Dedifferentiated amniotic fluid mesenchymal stem cell (primary cell): ENCODE results near the gene MYH7B.

Experiments used
- DNase-seq: peaks from one replicate; pipeline ENCODE4 v3.0.0-alpha.2; 2016; ENCODE audit errors: extremely low spot score

MYH7B gene

GRCh38 chr20:34945315-34946077 lies 10.2 kb upstream of the MYH7B start:
- DNase-seq: no peak

DNA sequence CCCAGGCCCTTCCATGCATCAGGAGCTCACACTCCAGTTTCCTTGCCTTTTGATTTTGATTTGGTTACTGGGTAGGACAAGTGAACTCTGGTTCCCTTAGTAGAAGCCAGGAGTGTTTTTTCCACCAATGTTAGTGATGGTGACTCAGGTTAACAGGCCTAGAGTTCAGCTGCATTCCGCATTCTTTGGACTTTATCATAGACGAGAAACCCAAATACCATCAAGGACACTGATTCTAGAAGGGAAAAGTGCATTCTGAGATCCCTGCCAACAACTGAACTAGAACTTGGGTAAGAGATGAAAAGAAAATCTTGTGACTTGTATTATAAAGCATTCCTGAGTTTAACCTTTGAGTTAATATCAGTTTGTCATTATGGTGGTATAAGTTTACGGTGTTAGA lies 9.0 kb upstream of the MYH7B start:
- no peak for DNase-seq

DNA sequence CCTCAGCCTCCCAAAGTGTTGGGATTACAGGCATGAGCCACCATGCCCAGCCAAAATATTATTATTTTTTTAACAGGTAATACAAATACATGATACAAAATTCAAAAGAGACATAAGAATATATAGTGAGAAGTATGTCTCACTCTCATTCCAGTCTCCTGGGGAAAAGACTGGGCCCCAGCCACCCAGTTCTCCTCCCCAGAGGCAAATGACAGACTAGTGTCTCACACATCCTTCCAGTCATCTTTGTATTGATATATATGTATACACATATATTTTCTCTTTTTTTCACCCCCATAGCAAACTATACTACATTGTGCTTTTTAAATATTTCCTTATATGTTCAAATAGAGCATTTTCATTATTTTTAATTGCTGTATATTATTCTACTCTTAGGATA lies 8.3 kb upstream of the MYH7B start:
- no peak for DNase-seq

DNA sequence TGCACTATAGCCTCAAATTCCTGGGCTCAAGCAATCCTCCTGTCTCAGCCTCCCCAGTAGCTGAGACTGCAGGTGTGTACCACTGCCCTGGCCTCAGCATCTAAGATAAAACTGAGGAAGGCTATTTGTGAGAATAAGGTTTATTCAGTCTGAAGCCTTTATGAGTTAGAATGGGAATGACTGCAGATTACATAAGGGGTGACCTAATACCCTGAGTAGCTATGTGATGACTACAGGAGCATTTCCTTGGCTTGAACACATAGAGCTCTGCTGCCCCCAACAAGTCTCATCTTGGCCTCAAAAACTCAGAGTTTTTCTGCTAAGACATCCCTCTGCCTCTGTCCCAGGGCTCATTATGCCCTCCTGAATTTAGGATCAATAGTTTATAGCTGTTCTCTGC lies 7.6 kb upstream of the MYH7B start:
- DNase-seq: peak; percentile 47

- DNase-seq: no peak
These were observed 6.5 kb upstream of the MYH7B start for GRCh38 chr20:34949120-34949519.

- DNase-seq: no peak
These were observed 4.4 kb upstream of the MYH7B start for GRCh38 chr20:34951252-34951651.

GRCh38 chr20:34951652-34952051 lies 4.0 kb upstream of the MYH7B start:
- no peak for DNase-seq

DNA sequence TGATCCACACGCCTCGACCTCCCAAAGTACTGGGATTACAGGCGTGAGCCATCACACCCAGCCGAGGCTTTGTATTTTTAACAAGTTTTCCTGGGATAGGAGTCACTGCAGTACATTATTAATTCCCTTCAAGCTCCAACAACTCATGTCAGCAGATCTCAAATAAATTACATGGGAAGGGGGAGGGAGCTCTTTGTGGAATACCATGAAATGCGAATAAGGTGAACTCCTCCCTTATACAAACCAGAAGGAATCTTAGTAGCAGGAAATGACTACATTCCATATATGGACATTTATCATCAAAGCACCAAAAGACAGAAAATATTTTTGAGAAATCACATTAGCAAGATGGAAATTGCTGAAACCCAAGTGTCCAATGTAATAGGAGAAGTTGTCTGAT lies 3.0 kb upstream of the MYH7B start:
- no peak for DNase-seq

DNA sequence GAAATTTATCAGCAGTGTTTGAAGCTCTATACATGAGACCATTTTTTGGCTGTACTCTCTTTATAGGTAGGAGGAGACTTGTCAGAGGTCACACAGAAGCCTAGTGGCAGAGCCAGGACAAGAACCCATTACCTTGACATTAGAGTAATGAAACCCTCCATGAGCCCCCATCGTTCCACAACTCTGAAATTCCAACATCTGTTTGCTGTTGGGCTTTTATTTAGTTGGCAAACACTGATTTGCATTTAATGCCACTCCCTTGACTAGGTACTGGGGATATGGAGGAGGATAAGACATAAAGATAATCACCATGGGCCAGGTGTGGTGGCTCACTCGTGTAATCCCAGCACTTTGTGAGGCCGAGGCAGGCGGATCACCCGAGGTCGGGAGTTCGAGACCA lies 1.7 kb upstream of the MYH7B start:
- no peak for DNase-seq

- peak; percentile 23 for DNase-seq
These were observed 801 bp upstream of the MYH7B start for GRCh38 chr20:34954904-34955230.

GRCh38 chr20:34956041-34956458 lies 382 bp downstream of the MYH7B start:
- no peak for DNase-seq

DNA sequence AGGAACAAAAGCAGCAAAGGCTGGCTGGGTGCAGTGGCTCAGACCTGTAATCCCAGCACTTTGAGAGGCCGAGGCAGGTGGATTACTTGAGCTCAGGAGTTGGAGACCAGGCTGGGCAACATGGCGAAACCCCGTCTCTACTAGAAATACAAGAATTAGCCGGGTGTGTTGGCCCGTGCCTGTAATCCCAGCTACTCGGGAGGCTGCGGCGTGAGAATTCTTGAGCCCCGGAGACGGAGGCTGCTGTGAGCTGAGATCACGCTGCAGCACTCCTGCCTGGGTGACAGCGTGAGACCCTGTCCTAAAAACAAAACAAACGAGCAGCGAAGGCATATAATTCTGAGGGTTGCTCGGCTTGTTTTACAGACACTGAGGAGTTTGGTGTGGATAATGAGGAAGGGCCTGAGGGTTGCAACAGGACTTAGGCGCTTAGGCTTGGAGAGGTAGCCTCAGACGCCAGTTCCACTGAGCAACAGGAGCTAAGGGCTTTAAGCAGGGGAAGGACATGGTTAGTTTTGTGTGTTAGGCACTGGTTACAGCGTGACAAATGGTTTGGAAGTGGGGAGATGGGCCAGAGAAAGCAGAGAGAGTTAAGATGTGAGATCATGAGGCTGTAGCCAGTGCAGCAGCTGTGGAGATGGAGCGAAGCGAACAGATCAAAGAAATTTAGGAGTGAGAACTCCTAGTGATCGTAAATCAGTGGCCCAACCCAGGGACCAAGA lies 1.2 kb downstream of the MYH7B start:
- no peak for DNase-seq

DNA sequence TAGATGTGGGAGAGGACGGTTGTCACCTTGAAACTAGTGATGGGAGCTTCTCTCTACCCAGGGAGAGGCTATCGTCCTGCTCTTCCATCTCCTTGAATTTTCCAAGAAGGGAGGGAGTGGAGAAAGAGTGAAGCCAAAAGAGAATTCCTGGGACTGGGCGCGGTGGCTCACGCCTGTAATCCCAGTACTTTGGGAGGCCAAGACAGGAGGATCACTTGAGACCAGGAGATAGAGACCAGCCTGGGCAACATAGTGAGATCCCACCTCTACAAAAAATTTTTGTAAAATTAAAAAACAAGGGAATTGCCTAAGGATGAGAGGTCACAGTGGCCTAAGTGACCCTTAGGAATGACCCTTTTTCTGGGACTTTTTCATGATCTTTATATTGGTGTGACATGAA lies 8.8 kb downstream of the MYH7B start:
- DNase-seq: no peak

GRCh38 chr20:34965051-34965450 lies 9.4 kb downstream of the MYH7B start:
- no peak for DNase-seq

DNA sequence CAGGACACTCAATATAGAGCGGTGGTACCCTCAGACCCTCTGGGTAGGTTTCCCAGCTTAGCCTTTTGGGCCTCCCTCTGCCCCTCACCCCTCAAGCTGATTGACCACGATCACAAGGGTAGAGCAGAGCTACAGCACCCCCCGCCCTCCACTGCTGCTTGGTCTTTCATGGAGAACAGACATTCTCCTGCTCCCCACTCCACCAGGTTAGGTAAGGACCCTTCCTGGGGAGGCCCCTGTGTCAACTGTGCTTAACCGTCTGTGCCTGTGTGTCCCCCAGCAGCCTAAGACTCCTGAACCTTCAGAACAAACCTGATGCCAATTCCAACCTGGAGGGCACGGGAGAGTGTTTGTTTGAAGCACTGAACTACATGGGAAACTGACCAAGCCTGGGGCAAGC lies 11.8 kb downstream of the MYH7B start:
- no peak for DNase-seq

DNA sequence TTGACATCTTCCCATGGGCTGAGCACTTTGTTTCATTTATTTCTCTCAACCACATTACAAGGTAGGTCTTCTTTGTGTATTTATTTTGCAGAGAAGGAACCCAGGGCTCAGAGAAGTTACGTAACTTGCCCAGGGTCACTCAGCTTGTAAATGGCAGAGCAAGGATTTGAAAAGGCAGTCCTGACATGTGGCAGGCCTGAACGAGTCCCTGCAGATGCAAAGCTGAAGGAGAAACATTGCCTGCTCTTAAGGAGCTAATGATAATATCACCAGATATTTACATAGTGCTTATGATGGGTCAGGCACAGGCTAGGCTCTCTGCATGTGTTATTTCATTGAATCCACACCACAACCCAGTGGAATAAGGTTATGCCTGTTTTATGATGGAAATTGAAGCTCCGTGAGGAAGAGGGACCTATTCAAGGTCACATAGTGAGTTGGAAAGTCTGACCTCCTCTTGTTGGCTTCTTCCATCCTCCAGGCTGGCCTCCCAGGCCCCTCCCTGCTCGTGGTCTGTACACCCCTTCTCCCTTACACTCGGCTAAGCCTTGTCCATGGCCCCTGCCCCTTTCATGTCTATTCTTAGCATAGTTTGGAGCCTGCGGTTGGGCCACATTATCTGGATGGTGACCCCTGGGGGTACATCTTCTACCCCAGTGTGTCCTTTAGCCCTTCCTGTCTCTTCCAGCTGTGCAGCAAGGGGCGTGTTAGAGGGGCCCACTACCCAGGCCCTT lies 12.5 kb downstream of the MYH7B start:
- no peak for DNase-seq

- no peak for DNase-seq
These were observed 14.6 kb downstream of the MYH7B start for GRCh38 chr20:34970193-34970840.

DNA sequence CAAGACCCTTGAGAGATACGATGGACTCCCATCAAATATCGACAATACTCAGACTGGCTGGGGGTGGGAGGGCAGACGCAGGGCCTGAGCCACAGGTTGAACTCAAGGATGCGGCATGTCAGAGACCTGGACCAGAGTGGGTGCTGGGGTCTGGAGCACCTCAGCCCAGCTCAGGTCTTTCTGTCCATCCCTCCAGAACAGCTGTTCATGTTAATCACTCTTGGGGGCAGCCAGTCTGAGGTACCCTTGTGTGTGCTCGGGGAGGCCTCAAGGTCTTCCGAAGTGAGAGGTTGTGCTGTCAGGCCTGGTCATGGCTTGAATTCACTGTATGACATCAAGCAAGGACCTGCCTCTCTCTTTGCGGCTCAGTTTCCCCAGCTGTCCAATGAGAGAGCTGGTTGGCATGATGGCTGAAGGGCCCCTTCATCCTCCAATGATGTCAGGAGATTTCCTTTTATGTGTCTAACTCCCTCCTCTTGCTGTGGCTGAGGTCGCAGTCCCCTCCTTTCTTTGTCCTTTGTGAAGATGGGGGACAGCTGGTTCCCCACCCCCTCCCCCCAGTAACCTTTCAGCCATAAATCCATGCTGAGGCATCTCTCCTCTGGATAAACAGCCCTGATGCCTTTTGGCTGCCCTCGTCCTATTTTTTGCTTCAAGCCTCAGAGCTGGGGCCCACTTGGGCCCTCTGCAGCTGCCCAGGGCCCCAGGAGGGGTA lies 15.3 kb downstream of the MYH7B start:
- DNase-seq: no peak

- no peak for DNase-seq
These were observed 16.0 kb downstream of the MYH7B start for GRCh38 chr20:34971561-34972235.

- no peak for DNase-seq
These were observed 18.6 kb downstream of the MYH7B start for GRCh38 chr20:34974246-34974645.

DNA sequence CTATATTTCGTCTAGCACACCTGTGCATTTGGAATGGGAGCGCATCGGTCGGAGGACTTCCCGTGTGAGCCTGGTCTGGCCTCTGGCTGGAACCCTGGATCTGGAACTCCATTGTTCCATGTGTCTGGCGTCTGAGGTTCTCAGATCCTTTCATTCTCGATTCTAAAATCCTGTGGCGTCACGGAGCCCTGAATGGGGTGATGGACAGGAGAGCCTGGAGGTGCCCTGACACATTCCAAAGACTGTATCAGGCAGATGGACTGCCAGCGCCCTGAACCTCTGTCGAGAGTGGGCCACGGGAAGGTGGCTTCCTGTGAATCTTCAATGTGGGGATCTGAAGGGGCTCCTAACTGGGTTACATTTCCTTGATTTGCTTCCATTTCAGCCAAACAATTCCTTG lies 20.6 kb downstream of the MYH7B start:
- no peak for DNase-seq
